ELR (cell line): ENCODE results near the gene PRODH2.
A peak's percentile ranks its signal among the peaks of the same experiment; 100 is the strongest.

Experiments used
- DNase-seq: peaks from one replicate; pipeline ENCODE4 v3.0.0-alpha.2; 2015; ENCODE audit warnings: low read depth

Gene PRODH2, protein sequence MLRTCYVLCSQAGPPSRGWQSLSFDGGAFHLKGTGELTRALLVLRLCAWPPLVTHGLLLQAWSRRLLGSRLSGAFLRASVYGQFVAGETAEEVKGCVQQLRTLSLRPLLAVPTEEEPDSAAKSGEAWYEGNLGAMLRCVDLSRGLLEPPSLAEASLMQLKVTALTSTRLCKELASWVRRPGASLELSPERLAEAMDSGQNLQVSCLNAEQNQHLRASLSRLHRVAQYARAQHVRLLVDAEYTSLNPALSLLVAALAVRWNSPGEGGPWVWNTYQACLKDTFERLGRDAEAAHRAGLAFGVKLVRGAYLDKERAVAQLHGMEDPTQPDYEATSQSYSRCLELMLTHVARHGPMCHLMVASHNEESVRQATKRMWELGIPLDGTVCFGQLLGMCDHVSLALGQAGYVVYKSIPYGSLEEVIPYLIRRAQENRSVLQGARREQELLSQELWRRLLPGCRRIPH

GRCh38 chr19:35812220-35813042, at the start of gene PRODH2:
Gene PRODH2 (minus strand): TSS chr19:35812845. CDS start chr19:35812805, 40 bp downstream.
- DNase-seq, result no peak

DNA sequence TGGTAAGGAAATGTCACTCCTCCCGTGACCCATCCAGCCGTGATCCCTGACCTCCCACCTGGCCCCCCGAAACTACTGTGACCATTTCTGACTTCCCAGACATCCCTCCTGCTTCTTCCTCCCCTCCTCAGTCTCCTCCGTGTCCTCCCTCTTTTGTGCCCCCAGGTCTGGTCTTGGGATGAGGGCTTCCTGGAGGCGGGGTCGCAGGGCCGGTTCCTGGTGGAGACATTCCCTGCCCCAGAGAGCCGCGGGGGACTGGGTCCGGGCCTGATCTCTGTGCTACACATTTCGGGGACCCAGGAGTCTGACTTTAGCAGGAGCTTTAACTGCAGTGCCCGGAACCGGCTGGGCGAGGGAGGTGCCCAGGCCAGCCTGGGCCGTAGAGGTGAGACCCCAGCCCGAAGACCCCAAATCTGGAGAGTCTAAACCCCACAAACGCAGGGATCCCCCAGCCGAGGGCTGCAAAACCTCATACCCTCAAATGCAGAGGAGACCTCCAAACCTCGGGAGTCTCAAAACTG, 49.1 kb upstream of the PRODH2 start:
- no peak for DNase-seq

GRCh38 chr19:35860818-35861639, 48.4 kb upstream of the PRODH2 start:
- DNase-seq, result no peak

- no peak for DNase-seq
Observed at GRCh38 chr19:35860436-35860817, 47.8 kb upstream of the PRODH2 start.

DNA sequence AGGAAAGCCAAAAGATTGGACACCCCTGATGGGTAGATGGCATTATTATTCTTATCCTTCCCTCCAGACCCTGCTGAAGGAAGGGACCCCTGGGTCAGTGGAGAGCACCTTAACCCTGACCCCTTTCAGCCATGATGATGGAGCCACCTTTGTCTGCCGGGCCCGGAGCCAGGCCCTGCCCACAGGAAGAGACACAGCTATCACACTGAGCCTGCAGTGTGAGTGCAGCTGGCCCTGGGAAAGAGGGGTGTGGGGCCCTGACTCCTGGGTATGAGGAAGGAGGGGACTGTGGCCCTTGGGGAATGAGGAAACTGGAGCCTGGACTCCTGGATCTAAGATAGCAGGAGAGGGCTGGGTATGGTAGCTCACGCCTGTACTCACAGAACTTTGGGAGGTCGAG, 46.8 kb upstream of the PRODH2 start:
- no peak for DNase-seq

- DNase-seq, result no peak
Observed at GRCh38 chr19:35858311-35858710, 45.7 kb upstream of the PRODH2 start.

DNA sequence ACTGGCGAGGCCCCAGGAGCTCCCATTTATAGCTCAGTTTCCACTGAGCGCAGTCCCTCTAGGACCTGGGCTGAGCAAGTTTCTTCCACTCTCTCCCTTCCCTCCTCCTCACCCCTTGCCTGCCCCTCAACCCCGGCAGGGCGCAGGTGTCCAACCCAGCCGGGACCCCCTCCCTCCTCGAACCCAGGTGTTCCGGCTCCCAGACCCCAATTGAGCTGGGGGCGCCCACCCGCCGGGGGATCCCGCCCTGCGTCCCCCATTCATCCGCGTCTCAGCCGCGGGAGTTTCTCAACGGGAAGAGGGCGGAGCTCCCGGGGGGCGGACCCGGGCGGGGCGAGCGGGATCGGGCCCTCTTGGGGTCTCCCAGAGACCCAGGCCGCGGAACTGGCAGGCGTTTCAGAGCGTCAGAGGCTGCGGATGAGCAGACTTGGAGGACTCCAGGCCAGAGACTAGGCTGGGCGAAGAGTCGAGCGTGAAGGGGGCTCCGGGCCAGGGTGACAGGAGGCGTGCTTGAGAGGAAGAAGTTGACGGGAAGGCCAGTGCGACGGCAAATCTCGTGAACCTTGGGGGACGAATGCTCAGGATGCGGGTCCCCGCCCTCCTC, 44.0 kb upstream of the PRODH2 start, which contains the start of gene KIRREL2:
KIRREL2 (plus strand) TSS at position 366 of the 604 bp plus-strand sequence; CDS start at position 575, 209 bp downstream.
- no peak for DNase-seq

DNA sequence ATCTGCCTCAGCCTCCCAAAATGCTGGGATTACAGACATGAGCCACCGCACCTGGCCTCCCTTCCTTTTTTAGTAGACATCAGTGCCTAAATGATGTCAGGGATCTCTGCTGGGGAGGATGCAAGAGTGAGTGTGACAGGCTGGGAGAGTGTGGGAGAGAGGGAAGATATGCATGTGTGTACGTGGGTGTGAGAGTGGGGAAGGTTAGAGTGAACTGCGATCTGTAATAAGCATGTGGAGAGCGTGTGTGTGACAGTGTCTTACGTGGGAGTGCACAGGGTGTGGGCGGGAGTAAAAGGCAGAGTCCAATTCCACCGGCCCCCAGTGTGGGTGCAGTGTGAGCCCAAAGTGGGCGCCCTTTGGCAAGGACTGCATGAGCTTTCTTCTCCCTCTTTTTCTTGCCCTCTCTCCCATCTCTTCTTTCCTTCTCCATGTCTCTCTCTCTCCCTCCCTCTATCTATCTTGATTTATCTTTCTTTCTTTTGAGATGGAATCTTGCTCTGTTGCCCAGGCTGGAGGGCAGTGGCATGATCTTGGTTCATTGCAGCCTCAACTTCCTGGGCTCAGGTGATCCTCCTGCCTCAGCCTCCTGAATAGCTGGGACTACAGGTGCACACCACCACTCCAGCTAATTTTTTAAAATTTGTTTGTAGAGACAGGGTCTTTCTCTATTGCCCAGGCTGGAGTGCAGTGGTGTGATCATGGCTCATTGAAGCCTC, 40.6 kb upstream of the PRODH2 start:
- DNase-seq, result no peak

DNA sequence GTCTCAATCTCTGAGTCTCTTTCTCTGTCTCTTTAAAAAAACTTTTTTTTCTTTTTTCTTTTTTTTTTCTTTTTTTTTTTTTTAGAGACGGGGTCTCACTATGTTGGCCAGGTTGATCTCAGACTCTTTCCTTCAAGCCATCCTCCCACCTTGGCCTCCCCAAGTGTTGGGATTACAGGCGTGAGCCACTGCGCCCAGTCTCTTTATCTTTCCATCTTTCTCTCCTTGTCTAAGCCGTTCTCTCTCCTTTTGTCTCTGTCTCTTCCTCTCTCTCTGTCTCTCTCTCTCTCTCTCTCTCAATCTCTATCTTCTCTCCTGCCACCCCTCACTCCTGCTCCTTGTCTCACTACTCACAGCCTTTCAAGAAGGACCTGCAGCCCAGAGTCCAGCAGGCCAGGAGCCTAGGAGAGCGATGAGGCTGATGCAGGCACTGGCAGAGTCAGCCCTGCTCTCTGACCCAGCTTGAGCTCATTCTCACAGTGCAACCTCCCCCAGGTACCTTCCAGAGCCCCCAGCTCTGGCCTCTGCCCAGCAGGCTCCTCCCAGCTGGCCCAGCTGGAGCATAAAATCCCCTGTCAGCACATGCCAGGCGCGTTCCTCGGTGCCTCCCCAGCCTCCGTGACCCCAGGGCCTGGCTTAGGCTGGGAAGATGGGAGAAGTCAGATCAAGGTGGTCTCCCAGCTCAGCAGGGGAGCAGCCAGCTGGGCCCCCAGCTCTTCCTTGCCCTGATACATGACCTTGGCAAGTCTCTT, 39.6 kb upstream of the PRODH2 start, which contains the start of gene NPHS1:
NPHS1 (minus strand) TSS at position 476 of the 752 bp plus-strand sequence. CDS start 667 bp downstream, outside the sequence.
- DNase-seq, result no peak

- DNase-seq, result no peak
Observed at GRCh38 chr19:35851213-35852028, 38.8 kb upstream of the PRODH2 start.

- DNase-seq, result no peak
Observed at GRCh38 chr19:35848919-35849505, 36.4 kb upstream of the PRODH2 start.

GRCh38 chr19:35848486-35848885, 35.8 kb upstream of the PRODH2 start:
- no peak for DNase-seq

GRCh38 chr19:35847911-35848310, 35.3 kb upstream of the PRODH2 start:
- no peak for DNase-seq

DNA sequence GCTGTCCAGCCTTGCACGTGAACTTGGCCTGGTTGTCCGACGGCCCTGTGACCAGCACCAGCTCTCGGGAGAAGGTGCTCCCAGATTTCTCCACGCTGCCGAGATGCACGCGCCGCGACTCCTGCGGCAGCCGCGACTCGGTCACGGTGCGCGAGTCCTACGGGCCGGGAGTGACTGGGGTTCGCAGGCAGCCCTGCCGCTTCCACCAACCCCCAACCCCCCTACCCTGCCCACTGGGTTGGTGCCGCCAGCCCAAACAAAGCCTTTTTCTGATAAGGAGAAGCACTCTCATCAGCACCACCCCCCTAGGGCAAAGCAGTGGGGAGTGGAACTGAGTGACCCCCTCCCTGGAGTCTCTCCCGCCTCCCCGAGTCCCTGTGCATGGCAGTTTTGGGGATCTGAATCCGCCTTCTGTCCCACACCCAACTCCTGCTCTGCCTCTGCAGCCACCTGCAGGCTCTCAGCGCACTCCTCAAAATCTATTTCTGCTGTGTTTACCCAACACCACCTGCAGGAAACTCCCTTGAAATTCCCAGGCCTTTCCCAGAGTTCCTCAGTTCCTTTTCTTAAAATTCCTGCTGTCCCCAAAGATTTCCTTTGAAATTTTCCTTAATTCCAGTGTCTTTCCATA, 33.5 kb upstream of the PRODH2 start:
- no peak for DNase-seq

DNA sequence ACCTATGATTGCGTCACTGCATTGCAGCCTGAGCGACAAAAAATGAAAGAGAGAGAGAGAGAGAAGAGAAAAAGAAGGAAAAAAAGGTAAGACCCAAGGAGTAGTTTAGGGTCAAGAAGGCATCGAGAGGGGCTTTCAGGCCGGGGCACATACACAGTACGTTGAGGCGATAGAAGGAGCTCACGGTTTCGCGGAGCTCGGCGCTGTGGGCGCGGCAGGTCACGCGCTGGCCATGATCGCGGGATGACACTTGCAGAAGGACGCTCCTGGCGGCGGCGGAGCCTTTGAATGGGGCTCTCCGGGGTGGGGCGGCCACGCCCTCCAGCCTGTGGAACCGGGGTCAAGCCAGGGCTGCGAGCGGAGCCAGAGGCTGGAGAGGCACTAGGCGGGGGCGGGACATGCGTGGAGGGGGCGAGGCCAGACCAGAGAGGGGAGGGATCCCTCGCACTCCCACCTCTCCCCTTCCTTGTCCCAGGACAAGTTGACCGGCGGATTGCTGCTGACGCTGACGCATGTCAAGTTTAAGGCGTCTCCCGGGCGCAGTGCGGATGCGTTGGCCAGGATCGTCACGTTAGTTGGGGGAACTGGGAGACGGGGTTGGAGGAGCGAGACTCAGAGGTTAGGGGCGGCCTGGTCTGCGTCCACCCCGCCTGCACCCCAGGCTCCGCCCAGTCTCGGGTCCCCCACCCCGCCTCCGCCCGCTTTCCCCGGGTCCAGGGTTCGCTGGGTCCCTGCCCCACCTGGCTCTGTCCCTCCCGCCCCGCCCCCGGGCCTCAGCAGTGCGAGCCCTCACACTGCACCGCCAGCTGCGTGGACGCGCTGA, 32.8 kb upstream of the PRODH2 start:
- DNase-seq, result peak; percentile 30

DNA sequence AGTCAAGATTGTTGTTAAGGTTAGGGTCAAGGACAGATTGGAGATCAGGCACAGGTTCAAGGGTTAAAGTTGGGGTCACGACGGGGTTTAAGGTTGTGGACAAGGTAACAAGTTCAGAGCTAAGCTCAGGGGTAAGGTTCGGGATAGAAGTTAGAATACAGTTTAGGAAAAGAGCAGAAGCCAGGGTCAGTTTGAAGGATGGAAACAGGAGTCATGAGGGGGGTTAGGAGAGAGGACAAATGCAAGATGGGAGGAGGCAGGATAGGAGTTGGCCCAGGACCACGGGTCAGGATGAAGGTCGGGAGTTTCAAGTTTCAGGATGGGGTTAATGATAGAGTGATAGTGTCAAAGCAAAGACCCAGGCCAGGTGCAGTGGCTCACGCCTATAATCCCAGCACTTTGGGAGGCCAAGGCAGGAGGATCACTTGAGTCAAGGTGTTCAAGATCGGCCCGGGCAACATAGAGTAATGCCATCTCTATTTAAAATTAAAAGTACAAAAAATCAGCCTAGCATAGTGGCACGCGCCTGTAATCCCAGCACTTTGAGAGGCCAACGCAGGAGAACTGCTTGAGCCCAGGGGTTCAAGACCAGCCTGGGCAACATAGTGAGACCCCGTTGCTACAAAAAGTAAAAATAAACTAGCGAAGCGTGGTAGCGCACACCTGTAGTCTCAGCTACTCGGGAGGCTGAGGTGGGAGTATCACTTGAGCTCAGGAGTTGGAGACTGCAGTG, 32.0 kb upstream of the PRODH2 start:
- no peak for DNase-seq
